Liver (tissue), 9 donors: ENCODE results near the gene TPD52L2. TPM values are rescaled to one million over a fixed set of nuclear protein-coding genes. Genes with fewer than 3 reads are reported as not detected.

Experiments used
- DNase-seq: peaks from one replicate; pipeline ENCODE4 v3.0.0-alpha.2; 2017; ENCODE audit warnings: low spot score
- H3K27ac ChIP-seq, 2 donors: one replicate each; pipeline ENCODE4 v1.7.0; 2013; ENCODE audit warnings: inconsistent platforms in 2 of 2, low read length in 2 of 2, control low read depth in 1 of 2, low read depth in 1 of 2, mild to moderate bottlenecking in 1 of 2
- H3K27me3 ChIP-seq, 4 donors: one replicate each; pipeline versions ENCODE4 v1.6.1 to v1.7.0; 2013; ENCODE audit warnings: low read length in 3 of 4, inconsistent platforms in 1 of 4, mild to moderate bottlenecking in 1 of 4, moderate library complexity in 1 of 4; ENCODE audit not compliant: control insufficient read depth in 4 of 4, insufficient read depth in 4 of 4
- H3K36me3 ChIP-seq, 4 donors: one replicate each; pipeline versions ENCODE4 v1.6.1 to v1.7.0; 2013; ENCODE audit warnings: low read length in 3 of 4, mild to moderate bottlenecking in 3 of 4, low read depth in 1 of 4, moderate library complexity in 1 of 4; ENCODE audit not compliant: control insufficient read depth in 4 of 4, insufficient read depth in 3 of 4
- H3K4me1 ChIP-seq, 4 donors: one replicate each; pipeline versions ENCODE4 v1.6.1 to v1.7.0; 2013; ENCODE audit warnings: low read length in 3 of 4, mild to moderate bottlenecking in 3 of 4, moderate library complexity in 1 of 4; ENCODE audit not compliant: control insufficient read depth in 4 of 4, insufficient read depth in 4 of 4
- H3K4me3 ChIP-seq, 3 donors: one replicate each; pipeline versions ENCODE4 v1.6.1 to v1.7.0; 2013; ENCODE audit warnings: low read length in 3 of 3, control low read depth in 1 of 3, low read depth in 1 of 3, mild to moderate bottlenecking in 1 of 3
- H3K9ac ChIP-seq, 2 donors: one replicate each; pipeline ENCODE4 v1.7.0; 2013; ENCODE audit warnings: low read length in 2 of 2, mild to moderate bottlenecking in 2 of 2, moderate library complexity in 2 of 2, control low read depth in 1 of 2, low read depth in 1 of 2
- H3K9me3 ChIP-seq, 4 donors: one replicate each; pipeline versions ENCODE4 v1.6.1 to v1.7.0; 2013; ENCODE audit warnings: low read length in 3 of 4; ENCODE audit not compliant: control insufficient read depth in 4 of 4
- EGR1 ChIP-seq, 2 donors: IDR thresholded peaks; 2 replicates each; pipeline ENCODE4 v1.6.1; 2016 to 2018; ENCODE audit warnings: antibody characterized with exemption in 2 of 2, low read depth in 2 of 2
- FOXA1 ChIP-seq: IDR thresholded peaks from 2 replicates; pipeline ENCODE4 v1.6.1; 2016; ENCODE audit warnings: antibody characterized with exemption
- FOXA2 ChIP-seq: IDR thresholded peaks from 2 replicates; pipeline ENCODE4 v1.6.1; 2016; ENCODE audit warnings: antibody characterized with exemption
- GABPA ChIP-seq, 2 donors: IDR thresholded peaks in 1 of 2; conservative IDR thresholded peaks in 1 of 2; 2 replicates each; pipeline ENCODE4 v1.6.1; 2016; ENCODE audit warnings: antibody characterized with exemption in 2 of 2, mild to moderate bottlenecking in 1 of 2, moderate library complexity in 1 of 2
- HNF4A ChIP-seq, 2 donors: conservative IDR thresholded peaks; 2 replicates each; pipeline ENCODE4 v1.6.1; 2016; ENCODE audit warnings: antibody characterized with exemption in 2 of 2, mild to moderate bottlenecking in 2 of 2
- HNF4G ChIP-seq: IDR thresholded peaks from 2 replicates; pipeline ENCODE4 v1.6.1; 2016; ENCODE audit warnings: antibody characterized with exemption
- JUND ChIP-seq, 2 donors: IDR thresholded peaks; 2 replicates each; pipeline ENCODE4 v1.6.1; 2016; ENCODE audit warnings: antibody characterized with exemption in 2 of 2
- NR2F2 ChIP-seq: IDR thresholded peaks from 2 replicates; pipeline ENCODE4 v1.6.1; 2016; ENCODE audit warnings: antibody characterized with exemption
- RAD21 ChIP-seq, 2 donors: IDR thresholded peaks; 2 replicates each; pipeline ENCODE4 v1.6.1; 2016; ENCODE audit warnings: antibody characterized with exemption in 2 of 2, mild to moderate bottlenecking in 2 of 2
- RXRA ChIP-seq, 2 donors: IDR thresholded peaks; 2 replicates each; pipeline ENCODE4 v1.6.1; 2017 to 2018; ENCODE audit warnings: antibody characterized with exemption in 2 of 2, mild to moderate bottlenecking in 1 of 2
- TAF1 ChIP-seq: conservative IDR thresholded peaks from 2 replicates; pipeline ENCODE4 v1.6.1; 2016; ENCODE audit warnings: antibody characterized with exemption, mild to moderate bottlenecking
- YY1 ChIP-seq: IDR thresholded peaks from 2 replicates; pipeline ENCODE4 v1.6.1; 2016; ENCODE audit warnings: antibody characterized with exemption, mild to moderate bottlenecking
- WGBS: extraction: QIAGEN DNeasy Blood & Tissue Kit; methylation state at CpG from one replicate; pipeline ENCODE4 v1.1.7; 2013; 5-methylcytosine and 5-hydroxymethylcytosine counted together
- polyA plus RNA-seq, 2 donors: library from polyadenylated mRNA; stranded (reverse) in 1 of 2; unstranded in 1 of 2; fragments of 200-250 nt in 1 of 2; fragments of >200 nt in 1 of 2; fragmentation: Nextera tagmentation in 1 of 2; extraction: Ambion mirVana in 1 of 2; gene quantifications; one replicate each; pipeline versions ENCODE4 v1.2.1 to v1.2.3, GENCODE V29; 2013 to 2015
- total RNA-seq, 2 donors: library from RNA; depleted of rRNA; stranded (reverse); fragments of >200 nt; gene quantifications; one replicate each; pipeline ENCODE4 v1.2.3, GENCODE V29; 2014
- TF ChIP-seq, protein P1 (sequence below): fragments of 150-350 bp; IDR thresholded peaks from 2 replicates; pipeline ENCODE4 v1.5.1; 2017; ENCODE audit warnings: improper control_type of control experiment, low read depth, low read length; ENCODE audit not compliant: missing input control
- TF ChIP-seq, protein P2 (sequence below): IDR thresholded peaks from 2 replicates; pipeline ENCODE4 v1.6.1; 2016; ENCODE audit warnings: antibody characterized with exemption, mild to moderate bottlenecking
- TF ChIP-seq, protein P3 (sequence below): IDR thresholded peaks from 2 replicates; pipeline ENCODE4 v1.6.1; 2016; ENCODE audit warnings: antibody characterized with exemption
- TF ChIP-seq, protein P4 (sequence below): IDR thresholded peaks from 2 replicates; pipeline ENCODE4 v1.6.1; 2016; ENCODE audit warnings: antibody characterized with exemption
- TF ChIP-seq, protein P5 (sequence below): IDR thresholded peaks from 2 replicates; pipeline ENCODE4 v1.6.1; 2016; ENCODE audit warnings: antibody characterized with exemption
- donor health status: healthy.
- donor health status: healthy.
- donor health status: healthy.
- donor health status: healthy.
- donor health status: healthy.

Gene TPD52L2
- total and polyA plus RNA-seq, 4 donors: 12.3 to 33.0 (median 28.2) TPM

DNA sequence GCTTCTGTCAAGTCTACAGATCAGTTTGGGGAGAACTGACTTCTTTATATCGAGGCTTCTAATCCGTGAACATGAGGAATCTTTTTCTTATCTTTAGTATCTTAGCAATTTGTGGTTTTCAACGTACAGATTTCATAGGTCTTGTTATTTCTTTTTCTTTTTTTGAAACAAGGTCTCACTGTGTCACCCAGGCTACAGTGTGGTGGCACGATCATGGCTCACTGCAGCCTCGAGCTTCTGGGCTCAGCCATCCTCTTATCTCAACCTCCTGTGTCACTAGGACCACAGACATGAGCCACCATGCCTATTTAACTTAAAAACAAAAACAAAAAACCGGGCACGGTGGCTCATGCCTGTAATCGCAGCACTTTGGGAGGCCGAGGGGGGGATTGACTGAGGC, 59.2 kb downstream of the TPD52L2 start:
- Histone ChIP-seq H3K4me1 (no peaks in the 10 kb centered on the region), H3K9ac (no peak overlapping the region), H3K27me3 (no peaks in the 10 kb centered on the region), H3K27ac (no peak overlapping the region), H3K4me3 (no peak overlapping the region), H3K36me3 (peaks cover 7 to 23% (median 15%) of the 10 kb centered on the region in 4 donors), H3K9me3 (no peaks in the 10 kb centered on the region)
- DNase-seq: no peak
- WGBS: 90% methylated on average over 9 of the region's 9 CpGs
- no peak for TF ChIP-seq RAD21 (IDR thresholded peaks at IDR 0.05)
- TF ChIP-seq HNF4A (conservative IDR thresholded peaks at IDR 0.05): no peak
- TF ChIP-seq JUND (IDR thresholded peaks at IDR 0.05): no peak
- TF ChIP-seq GABPA (IDR thresholded peaks at IDR 0.05 in 1 of 2, conservative IDR thresholded peaks at IDR 0.05 in 1 of 2): no peak
- TF ChIP-seq, protein P1, sequence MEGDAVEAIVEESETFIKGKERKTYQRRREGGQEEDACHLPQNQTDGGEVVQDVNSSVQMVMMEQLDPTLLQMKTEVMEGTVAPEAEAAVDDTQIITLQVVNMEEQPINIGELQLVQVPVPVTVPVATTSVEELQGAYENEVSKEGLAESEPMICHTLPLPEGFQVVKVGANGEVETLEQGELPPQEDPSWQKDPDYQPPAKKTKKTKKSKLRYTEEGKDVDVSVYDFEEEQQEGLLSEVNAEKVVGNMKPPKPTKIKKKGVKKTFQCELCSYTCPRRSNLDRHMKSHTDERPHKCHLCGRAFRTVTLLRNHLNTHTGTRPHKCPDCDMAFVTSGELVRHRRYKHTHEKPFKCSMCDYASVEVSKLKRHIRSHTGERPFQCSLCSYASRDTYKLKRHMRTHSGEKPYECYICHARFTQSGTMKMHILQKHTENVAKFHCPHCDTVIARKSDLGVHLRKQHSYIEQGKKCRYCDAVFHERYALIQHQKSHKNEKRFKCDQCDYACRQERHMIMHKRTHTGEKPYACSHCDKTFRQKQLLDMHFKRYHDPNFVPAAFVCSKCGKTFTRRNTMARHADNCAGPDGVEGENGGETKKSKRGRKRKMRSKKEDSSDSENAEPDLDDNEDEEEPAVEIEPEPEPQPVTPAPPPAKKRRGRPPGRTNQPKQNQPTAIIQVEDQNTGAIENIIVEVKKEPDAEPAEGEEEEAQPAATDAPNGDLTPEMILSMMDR: no peak
- TF ChIP-seq, protein P2, sequence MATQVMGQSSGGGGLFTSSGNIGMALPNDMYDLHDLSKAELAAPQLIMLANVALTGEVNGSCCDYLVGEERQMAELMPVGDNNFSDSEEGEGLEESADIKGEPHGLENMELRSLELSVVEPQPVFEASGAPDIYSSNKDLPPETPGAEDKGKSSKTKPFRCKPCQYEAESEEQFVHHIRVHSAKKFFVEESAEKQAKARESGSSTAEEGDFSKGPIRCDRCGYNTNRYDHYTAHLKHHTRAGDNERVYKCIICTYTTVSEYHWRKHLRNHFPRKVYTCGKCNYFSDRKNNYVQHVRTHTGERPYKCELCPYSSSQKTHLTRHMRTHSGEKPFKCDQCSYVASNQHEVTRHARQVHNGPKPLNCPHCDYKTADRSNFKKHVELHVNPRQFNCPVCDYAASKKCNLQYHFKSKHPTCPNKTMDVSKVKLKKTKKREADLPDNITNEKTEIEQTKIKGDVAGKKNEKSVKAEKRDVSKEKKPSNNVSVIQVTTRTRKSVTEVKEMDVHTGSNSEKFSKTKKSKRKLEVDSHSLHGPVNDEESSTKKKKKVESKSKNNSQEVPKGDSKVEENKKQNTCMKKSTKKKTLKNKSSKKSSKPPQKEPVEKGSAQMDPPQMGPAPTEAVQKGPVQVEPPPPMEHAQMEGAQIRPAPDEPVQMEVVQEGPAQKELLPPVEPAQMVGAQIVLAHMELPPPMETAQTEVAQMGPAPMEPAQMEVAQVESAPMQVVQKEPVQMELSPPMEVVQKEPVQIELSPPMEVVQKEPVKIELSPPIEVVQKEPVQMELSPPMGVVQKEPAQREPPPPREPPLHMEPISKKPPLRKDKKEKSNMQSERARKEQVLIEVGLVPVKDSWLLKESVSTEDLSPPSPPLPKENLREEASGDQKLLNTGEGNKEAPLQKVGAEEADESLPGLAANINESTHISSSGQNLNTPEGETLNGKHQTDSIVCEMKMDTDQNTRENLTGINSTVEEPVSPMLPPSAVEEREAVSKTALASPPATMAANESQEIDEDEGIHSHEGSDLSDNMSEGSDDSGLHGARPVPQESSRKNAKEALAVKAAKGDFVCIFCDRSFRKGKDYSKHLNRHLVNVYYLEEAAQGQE: no peak
- no peak for TF ChIP-seq FOXA1
- TF ChIP-seq NR2F2: no peak
- no peak for TF ChIP-seq TAF1
- TF ChIP-seq, protein P3, sequence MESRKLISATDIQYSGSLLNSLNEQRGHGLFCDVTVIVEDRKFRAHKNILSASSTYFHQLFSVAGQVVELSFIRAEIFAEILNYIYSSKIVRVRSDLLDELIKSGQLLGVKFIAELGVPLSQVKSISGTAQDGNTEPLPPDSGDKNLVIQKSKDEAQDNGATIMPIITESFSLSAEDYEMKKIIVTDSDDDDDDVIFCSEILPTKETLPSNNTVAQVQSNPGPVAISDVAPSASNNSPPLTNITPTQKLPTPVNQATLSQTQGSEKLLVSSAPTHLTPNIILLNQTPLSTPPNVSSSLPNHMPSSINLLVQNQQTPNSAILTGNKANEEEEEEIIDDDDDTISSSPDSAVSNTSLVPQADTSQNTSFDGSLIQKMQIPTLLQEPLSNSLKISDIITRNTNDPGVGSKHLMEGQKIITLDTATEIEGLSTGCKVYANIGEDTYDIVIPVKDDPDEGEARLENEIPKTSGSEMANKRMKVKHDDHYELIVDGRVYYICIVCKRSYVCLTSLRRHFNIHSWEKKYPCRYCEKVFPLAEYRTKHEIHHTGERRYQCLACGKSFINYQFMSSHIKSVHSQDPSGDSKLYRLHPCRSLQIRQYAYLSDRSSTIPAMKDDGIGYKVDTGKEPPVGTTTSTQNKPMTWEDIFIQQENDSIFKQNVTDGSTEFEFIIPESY: no peak
- TF ChIP-seq EGR1 (IDR thresholded peaks at IDR 0.05; ENCODE audit: low read depth in 2 of 2): no peak
- TF ChIP-seq, protein P4, sequence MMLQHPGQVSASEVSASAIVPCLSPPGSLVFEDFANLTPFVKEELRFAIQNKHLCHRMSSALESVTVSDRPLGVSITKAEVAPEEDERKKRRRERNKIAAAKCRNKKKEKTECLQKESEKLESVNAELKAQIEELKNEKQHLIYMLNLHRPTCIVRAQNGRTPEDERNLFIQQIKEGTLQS: no peak
- TF ChIP-seq YY1: no peak
- TF ChIP-seq, protein P5, sequence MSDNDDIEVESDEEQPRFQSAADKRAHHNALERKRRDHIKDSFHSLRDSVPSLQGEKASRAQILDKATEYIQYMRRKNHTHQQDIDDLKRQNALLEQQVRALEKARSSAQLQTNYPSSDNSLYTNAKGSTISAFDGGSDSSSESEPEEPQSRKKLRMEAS: no peak
- no peak for TF ChIP-seq HNF4G
- TF ChIP-seq RXRA (IDR thresholded peaks at IDR 0.05): no peak

DNA sequence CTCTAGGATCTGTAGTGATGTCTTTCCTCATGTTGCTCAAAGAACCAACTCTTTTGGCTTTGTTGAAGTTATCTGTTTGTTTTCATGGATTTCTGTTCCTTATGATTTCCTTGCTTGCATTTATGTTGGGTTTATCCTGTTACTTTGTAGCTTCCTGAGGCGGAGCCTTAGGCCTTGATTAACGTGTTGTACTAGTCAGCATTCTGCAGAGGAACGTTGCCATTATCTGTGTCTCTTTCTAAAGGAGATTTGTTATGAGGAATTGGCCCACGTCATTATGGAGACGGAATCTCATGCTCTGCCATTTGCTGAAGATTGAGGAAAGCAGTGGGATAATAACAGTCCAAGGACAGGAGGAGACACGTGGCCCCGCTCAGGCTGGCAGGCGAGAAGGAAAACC, 61.2 kb downstream of the TPD52L2 start:
- Histone ChIP-seq H3K4me3 (no peak overlapping the region), H3K27me3 (no peaks in the 10 kb centered on the region), H3K36me3 (peaks cover 7 to 33% (median 21%) of the 10 kb centered on the region in 4 donors), H3K9ac (no peak overlapping the region), H3K4me1 (no peaks in the 10 kb centered on the region), H3K9me3 (no peaks in the 10 kb centered on the region), H3K27ac (no peak overlapping the region)
- 84% methylated on average over 8 of the region's 8 CpGs for WGBS
- DNase-seq: no peak
- TF ChIP-seq EGR1 (IDR thresholded peaks at IDR 0.05; ENCODE audit: low read depth in 2 of 2): no peak
- TF ChIP-seq HNF4A (conservative IDR thresholded peaks at IDR 0.05): no peak
- no peak for TF ChIP-seq YY1
- TF ChIP-seq, protein P2: no peak
- no peak for TF ChIP-seq FOXA2
- TF ChIP-seq, protein P3: no peak
